Fibroblast of skin of right biceps (primary cell): ENCODE measurements around the gene RBMY1J.
"Not testable (repeated sequence)": the region's sequence is repeated elsewhere in the genome, so short reads cannot be mapped to it uniquely, and the experiment has no call there.

ENCODE experiments used
- DNase-seq: peaks from one replicate; pipeline ENCODE4 v3.0.0-alpha.2; 2013

Gene RBMY1J

DNA sequence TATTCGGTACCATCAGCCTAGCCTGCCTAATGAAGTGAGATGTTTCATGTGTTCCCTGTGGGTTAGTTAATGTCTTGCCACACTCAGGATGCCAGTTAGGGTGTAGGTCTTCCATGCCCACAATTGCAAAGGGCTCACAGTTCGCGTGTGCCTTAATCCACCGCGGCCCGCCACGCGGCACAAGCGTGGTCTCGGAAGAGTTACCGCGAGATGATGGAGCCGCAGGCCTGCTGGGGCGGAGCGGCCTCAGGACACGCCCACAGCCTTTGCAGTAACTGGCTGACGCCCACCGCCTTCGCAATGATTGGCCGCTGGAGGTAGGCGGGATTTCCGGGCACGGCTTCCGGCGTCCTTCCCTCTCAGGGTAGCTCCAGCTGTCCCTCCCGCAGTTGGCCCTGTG, at the start of gene RBMY1J:
TSS of gene RBMY1J (plus strand) at position 301 of the 400 bp plus-strand sequence. CDS start 2,038 bp downstream, outside the sequence.
- DNase-seq, result not testable (repeated sequence)

DNA sequence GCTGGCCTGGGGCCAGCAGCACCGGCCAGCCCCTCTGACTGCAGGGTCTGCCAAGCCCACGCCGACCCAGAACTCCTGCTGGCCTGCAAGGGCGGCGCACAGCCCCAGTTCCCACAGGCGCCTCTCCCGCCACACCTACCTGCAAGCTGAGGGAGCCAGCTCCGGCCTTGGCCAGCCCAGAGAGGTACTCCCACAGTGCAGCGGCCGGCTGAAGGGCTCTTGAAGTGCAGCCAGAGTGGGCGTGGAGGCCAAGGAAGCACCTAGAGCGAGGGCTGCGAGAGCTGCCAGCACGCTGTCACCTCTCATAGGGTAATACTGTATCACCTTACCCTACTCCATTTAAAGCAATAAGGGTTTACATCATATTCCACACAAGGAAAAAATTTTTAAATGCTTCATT, 35.8 kb upstream of the RBMY1J start:
- DNase-seq, result no peak

DNA sequence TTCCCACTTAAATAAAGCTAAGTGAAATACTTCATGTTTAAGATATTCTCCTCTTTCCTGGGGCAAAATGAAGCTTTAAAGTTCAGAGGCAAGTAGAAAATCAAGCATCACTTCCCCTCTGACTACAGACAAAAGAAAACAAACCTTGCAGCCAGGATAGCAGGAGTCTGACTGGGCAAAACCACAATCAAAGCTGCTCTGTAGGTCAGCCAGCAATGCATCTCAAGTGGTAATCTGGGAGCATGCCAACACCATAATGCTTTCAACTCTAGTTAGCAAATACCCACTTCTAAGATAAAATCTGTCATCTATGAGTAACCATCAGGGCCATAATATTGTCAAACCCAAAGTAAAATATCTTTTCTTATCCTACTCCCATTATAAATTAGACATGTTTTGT, 32.6 kb upstream of the RBMY1J start:
- DNase-seq, result no peak

- no peak for DNase-seq
These were observed 29.7 kb upstream of the RBMY1J start for GRCh38 chrY:22373494-22373893.

- DNase-seq, result not testable (repeated sequence)
These were observed 41.6 kb downstream of the RBMY1J start for GRCh38 chrY:22444718-22445396.

- not testable (repeated sequence) for DNase-seq
These were observed 52.3 kb downstream of the RBMY1J start for GRCh38 chrY:22455522-22455921.

- not testable (repeated sequence) for DNase-seq
These were observed 58.8 kb downstream of the RBMY1J start for GRCh38 chrY:22461962-22462361.
